Renal pelvis (tissue), 4 donors: ENCODE measurements around the gene TBC1D2. TPM values are rescaled to one million over a fixed set of nuclear protein-coding genes. Genes with fewer than 3 reads are reported as not detected.

Experiments used
- DNase-seq: peaks from one replicate; pipeline ENCODE4 v3.0.0-alpha.2; 2013
- polyA plus RNA-seq, 3 donors: library from polyadenylated mRNA; unstranded; fragments of 120-200 nt; gene quantifications; one replicate each; pipeline ENCODE4 v1.2.1, GENCODE V29; 2013; ENCODE audit not compliant: insufficient read length in 3 of 3

The TBC1D2 gene
- polyA plus RNA-seq, 3 donors, result 3.9 to 4.1 (median 3.9) TPM

DNA sequence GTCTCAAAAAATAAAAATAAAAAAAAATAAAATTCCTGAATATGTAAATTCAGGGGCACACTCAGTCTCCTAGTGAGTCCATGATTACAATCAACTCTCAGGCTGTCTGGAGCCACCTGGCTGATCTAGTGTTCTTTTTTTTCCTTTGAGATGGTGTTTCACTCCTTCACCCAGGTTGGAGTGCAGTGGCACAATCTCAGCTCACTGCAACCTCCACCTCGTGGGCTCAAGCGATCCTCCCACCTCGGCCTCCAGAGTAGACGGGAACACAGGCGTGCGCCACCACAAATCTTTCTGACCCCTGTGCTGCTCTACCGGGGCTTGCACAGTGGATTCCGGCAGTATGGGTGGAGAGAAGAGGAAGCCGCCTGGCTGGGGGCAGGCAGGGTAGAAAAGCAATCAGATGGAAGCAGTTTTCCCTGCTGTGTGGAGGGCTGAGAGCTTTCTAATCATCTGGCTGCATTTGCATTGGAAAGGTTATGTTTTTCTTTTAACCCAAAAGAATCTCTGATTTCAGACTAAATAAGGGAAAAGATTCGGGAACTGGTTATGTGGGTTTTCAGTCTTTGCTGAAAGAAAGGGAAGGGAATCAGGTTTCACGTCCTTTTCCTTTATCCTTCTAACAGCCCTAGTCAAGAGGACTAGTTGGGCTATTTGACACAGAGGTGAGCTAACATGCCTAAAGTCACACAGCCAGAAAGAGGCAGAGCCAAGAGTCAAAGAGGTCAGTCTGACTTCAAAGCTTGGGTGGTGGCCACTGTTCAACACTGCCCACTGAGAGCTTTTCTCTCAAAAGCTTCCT is 36.7 kb downstream of the TBC1D2 start:
- no peak for DNase-seq

- no peak for DNase-seq
Observed at GRCh38 chr9:98217255-98217654, 38.2 kb downstream of the TBC1D2 start.

DNA sequence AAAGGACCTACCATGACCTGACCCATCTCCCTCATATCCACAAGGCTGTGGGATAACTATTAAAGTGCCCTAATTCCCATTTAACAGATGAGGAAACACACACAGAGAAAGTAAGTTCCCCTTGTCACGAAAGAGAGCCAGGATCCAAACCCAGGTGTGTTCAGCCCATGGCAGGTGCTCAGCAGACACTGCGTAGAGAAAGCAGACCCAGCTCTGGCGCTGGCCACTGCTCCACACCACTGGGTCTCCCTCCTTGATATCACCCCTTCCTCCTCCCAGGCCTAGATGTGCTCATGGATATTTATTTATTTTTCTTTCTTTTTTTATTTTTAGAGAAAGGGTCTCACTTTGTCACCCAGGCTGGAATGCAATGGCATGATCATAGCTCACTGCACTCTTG is 39.1 kb downstream of the TBC1D2 start:
- no peak for DNase-seq

GRCh38 chr9:98215821-98216220 is 39.6 kb downstream of the TBC1D2 start:
- no peak for DNase-seq

- no peak for DNase-seq
Observed at GRCh38 chr9:98215271-98215670, 40.2 kb downstream of the TBC1D2 start.

- no peak for DNase-seq
Observed at GRCh38 chr9:98214811-98215210, 40.6 kb downstream of the TBC1D2 start.

DNA sequence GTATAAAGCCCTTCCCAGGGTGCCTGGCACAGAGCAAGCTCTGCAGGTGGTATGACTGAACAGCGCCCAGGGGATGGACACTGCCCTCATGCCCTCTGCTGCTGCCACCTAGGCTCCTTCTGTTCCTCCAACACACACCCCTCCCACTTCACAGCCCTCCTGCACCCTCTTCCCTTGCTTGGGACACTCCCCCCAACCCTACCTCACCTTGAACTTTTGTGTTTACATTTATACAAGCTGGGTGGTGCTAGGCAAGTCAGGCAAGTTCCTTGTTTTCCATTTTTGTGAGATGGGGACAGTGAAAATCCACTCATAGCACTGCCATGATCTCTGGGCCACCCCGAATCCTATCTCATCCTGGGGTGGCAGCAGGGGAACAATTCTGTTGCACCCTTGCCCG is 44.2 kb downstream of the TBC1D2 start:
- no peak for DNase-seq

DNA sequence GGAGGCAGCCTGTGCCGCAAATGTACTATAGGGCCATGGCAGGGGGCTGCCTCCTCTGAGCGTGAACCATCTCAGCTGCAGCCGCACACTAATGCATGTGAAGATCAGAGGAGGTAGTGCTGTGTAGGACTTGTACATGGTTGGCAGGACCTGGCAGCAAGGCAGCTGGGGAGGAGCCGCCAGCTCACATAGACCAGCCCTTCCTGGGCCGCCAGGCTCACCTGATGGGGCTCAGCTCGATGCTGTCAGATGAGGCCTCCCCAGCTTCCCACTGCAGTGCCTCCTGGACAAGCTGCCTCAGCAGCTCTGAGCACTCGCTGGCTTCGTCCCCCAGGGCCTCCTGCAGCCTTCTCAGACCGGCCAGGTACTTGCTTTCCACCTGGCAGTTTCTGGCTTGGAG is 45.0 kb downstream of the TBC1D2 start:
- DNase-seq, result no peak

GRCh38 chr9:98209530-98209929 is 45.9 kb downstream of the TBC1D2 start:
- DNase-seq, result no peak

DNA sequence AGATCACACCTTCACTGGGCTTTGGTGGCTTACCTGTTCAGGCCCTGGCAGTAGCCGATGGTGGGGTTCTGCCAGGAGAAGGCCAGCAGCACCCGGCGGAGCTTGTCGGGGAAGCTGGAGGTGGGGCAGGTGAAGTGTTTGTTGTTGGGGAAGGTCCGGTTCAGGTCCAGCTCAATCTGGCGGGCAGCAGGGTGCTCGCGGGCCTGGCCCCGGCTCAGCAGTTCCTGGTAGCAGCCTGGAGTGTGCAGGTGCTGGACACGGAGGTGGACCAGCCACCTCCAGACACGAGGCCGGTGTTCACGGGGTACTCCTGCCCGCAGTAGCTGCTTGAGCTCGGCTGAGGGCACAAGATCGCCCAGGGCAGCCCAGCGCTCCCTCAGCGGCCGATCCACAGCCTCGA is 46.8 kb downstream of the TBC1D2 start:
- DNase-seq, result no peak

GRCh38 chr9:98207606-98208005 is 47.8 kb downstream of the TBC1D2 start:
- no peak for DNase-seq

DNA sequence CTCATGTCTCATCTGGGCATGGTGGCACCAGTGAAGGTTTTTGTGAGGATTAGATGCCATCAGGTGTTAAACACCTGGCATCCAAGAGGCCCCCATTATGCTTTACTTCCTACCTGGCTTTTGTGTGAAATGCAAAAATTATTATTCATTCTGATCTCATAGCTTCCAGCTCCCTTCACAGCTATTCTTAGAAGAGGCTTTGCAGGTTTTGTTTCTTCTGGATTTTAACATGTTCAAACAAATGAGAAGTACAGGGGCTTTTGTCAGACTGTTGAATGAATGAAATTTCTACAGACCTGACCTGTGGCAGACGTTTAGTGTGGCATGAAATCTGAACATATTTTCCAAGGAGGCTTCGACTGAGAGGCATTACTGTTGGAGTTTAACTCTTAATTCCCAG is 48.7 kb downstream of the TBC1D2 start:
- no peak for DNase-seq

- DNase-seq, result no peak
Observed at GRCh38 chr9:98204692-98205091, 50.8 kb downstream of the TBC1D2 start.

DNA sequence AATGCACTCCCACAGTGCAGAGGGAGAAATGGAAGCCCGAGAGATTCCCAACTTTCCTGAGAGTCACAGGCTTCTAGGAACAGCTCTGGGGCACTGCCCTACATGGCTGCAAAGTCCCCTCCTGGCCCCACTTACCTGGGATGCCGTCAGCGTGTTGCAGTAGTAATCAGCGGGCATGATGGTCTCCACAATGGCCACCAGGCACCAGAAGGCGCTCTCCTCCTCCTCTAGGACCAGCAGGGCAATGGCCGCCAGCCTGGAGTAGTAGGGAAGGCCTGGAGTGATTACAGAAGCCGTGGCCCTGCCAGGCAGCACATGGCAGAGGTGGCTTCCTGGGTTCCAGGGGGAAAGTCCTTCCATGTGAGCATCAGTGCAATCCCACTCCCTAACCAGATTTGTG is 52.3 kb downstream of the TBC1D2 start:
- no peak for DNase-seq

- DNase-seq, result no peak
Observed at GRCh38 chr9:98202252-98202651, 53.2 kb downstream of the TBC1D2 start.

- DNase-seq, result no peak
Observed at GRCh38 chr9:98201749-98202148, 53.7 kb downstream of the TBC1D2 start.

GRCh38 chr9:98201102-98201501 is 54.3 kb downstream of the TBC1D2 start:
- DNase-seq, result no peak

GRCh38 chr9:98199388-98200033 is 55.9 kb downstream of the TBC1D2 start:
- DNase-seq, result no peak

DNA sequence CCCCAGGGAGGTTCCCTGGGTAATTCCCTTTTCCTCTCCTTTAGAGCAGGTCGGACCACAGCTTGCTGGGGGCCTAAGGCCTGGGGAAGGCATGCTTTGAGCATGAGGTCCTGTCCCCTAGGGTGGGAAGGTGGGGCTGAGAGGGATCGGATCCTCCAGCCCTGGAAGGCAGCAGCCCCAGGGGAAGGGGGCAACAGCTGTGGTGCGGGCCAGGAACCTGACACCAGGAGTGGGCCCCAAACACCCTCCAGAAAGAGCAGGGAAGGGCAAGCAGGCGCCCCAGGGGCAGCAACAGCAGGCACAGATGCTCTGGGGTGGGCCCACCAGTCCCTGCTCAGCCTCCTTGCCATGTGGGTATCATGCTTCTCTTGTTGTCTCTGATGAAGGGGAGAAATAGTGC is 59.8 kb downstream of the TBC1D2 start:
- DNase-seq, result no peak

DNA sequence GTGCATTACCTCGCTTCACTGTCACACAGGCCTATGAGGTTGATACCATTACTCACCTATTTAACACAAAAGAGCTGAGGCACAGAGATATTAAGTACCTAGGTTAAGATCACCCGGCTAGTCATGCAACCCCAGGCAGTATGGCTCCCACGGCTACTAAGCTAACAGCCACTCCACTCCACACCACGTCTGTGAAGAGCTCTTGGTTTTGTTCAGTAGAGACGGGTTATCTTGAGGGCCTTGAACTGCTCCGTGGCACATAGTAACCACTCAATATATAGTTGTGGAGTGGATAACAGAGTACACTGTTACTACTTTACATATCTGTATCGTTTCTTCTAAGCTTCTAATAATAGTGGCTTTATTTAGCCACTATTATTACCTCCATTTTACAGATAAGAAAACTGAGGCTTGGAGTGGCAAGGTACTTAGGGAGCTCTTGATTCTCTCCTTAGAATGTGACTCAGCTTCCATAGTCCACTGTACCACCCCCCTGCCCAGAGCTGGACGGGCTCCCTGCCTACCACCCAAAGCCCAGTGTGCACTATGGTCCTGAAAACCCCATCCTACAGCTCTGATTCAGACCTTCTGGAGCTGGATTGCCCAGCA is 62.0 kb downstream of the TBC1D2 start:
- DNase-seq, result no peak

- peak; percentile 60 for DNase-seq
Observed at GRCh38 chr9:98192503-98193335, 62.7 kb downstream of the TBC1D2 start, which contains the start of gene CORO2A. TSS of gene CORO2A (minus strand) at chr9:98192637. CDS start at chr9:98157660, 34,977 bp downstream.
